HCT116 (cell line): Measurements from ENCODE around the gene ITGAL. TPM values are rescaled to one million over a fixed set of nuclear protein-coding genes. Genes with fewer than 3 reads are reported as not detected.

Source experiments
- ATAC-seq: fragments of 200-7000 bp; cut with Tn5 transposase; 2 replicates; pipeline ENCODE4 v1.9.1; 2020; ENCODE audit warnings: mild to moderate bottlenecking, moderate library complexity
- BruUV-seq: library from RNA; stranded (reverse); fragments of 400-500 nt; replicated peaks from 2 replicates; lab custom pipeline; 2021; lab: Mats Ljungman, UMichigan
- CTCF ChIA-PET: fragments of 300-600 bp; sonication (Branson Sonifier 250); formaldehyde crosslinking; loops from one replicate; lab custom pipeline; 2021; ENCODE audit warnings: antibody characterized with exemption; lab: Charles Lee
- POLR2A ChIA-PET: fragments of 300-600, 350-600 bp; sonication (Branson Sonifier 250); formaldehyde crosslinking; loops from one replicate; lab custom pipeline; 2021; ENCODE audit warnings: antibody characterized with exemption; lab: Charles Lee
- RAD21 ChIA-PET, 2 experiments: fragments of 300-600 bp; sonication (Branson Sonifier 250); formaldehyde crosslinking; loops; one replicate each; lab custom pipeline; 2023; ENCODE audit warnings: low total read pairs in 2 of 2; ENCODE audit not compliant: uncharacterized antibody in 2 of 2, unreplicated experiment in 2 of 2, low non-redundant PET in 1 of 2; lab: Charles Lee
- DNase-seq: peaks from one replicate; pipeline ENCODE4 v3.0.0-alpha.2; 2010; ENCODE audit warnings: low read depth, low spot score
- H2AFZ ChIP-seq: fragments of 200-600 bp; shearing (Covaris generic), sonication (generic); 2 replicates; pipeline ENCODE4 v1.6.1; 2017; ENCODE audit warnings: low read depth, mixed run types, mixed read lengths, antibody characterized with exemption, low read length; ENCODE audit not compliant: poor library complexity, severe bottlenecking
- H3K27ac ChIP-seq: 2 replicates; pipeline ENCODE4 v1.5.1; 2012; ENCODE audit warnings: low read depth, low read length
- H3K27me3 ChIP-seq: fragments of 200-600 bp; sonication (generic); 2 replicates; pipeline ENCODE4 v1.6.1; 2016; ENCODE audit warnings: mixed run types, low read length, mixed read lengths; ENCODE audit not compliant: insufficient read depth
- H3K36me3 ChIP-seq, 2 experiments: fragments of 200-500 bp in 1 of 2; fragments of 200-600 bp in 1 of 2; sonication (Bioruptor generic) in 1 of 2; sonication (generic) in 1 of 2; 2 replicates each; pipeline versions ENCODE4 v1.5.1 to v1.6.1; 2014 to 2016; ENCODE audit warnings: low read length in 2 of 2, inconsistent platforms in 1 of 2, mixed read lengths in 1 of 2, mixed run types in 1 of 2; ENCODE audit not compliant: insufficient read depth in 2 of 2, control insufficient read depth in 1 of 2
- H3K4me1 ChIP-seq, 2 experiments: fragments of 200-600 bp in 1 of 2; sonication (generic) in 1 of 2; 2 replicates each; pipeline versions ENCODE4 v1.5.1 to v1.6.1; 2012 to 2017; ENCODE audit warnings: low read length in 2 of 2, inconsistent platforms in 1 of 2, mild to moderate bottlenecking in 1 of 2, mixed read lengths in 1 of 2, mixed run types in 1 of 2, moderate library complexity in 1 of 2; ENCODE audit not compliant: insufficient read depth in 2 of 2, control insufficient read depth in 1 of 2
- H3K4me2 ChIP-seq: fragments of 200-600 bp; sonication (generic); 2 replicates; pipeline ENCODE4 v1.6.1; 2017; ENCODE audit warnings: mixed run types, low read length, mixed read lengths
- H3K4me3 ChIP-seq, 2 experiments: fragments of 200-600 bp in 1 of 2; sonication (generic) in 1 of 2; replicated peaks in 1 of 2; 2 replicates each; pipeline ENCODE4 v1.5.1; 2011 to 2016; ENCODE audit warnings: low read length in 2 of 2, control low read depth in 1 of 2, low read depth in 1 of 2, mild to moderate bottlenecking in 1 of 2, mixed read lengths in 1 of 2, mixed run types in 1 of 2
- H3K79me2 ChIP-seq: fragments of 200-600 bp; sonication (generic); 2 replicates; pipeline ENCODE4 v1.6.1; 2017; ENCODE audit warnings: mild to moderate bottlenecking, mixed run types, low read length, moderate library complexity, mixed read lengths; ENCODE audit not compliant: insufficient read depth
- H3K9ac ChIP-seq: fragments of 200-600 bp; sonication (generic); 2 replicates; pipeline ENCODE4 v1.6.1; 2016; ENCODE audit warnings: low read length, mixed read lengths
- H3K9me2 ChIP-seq: fragments of 200-600 bp; sonication (generic), shearing (Covaris generic); 2 replicates; pipeline ENCODE4 v1.6.1; 2017; ENCODE audit warnings: mixed run types, mild to moderate bottlenecking, moderate library complexity; ENCODE audit not compliant: insufficient read depth
- H3K9me3 ChIP-seq, 2 experiments: fragments of 200-500 bp in 1 of 2; fragments of 200-600 bp in 1 of 2; sonication (Bioruptor generic) in 1 of 2; sonication (generic) in 1 of 2; 2 replicates each; pipeline ENCODE4 v1.6.1; 2014 to 2017; ENCODE audit warnings: low read length in 2 of 2, mixed read lengths in 2 of 2, inconsistent platforms in 1 of 2, low read depth in 1 of 2, mild to moderate bottlenecking in 1 of 2, mixed run types in 1 of 2, moderate library complexity in 1 of 2; ENCODE audit not compliant: control insufficient read depth in 1 of 2, insufficient read depth in 1 of 2
- H4K20me1 ChIP-seq: fragments of 200-600 bp; sonication (generic), shearing (Covaris generic); 2 replicates; pipeline ENCODE4 v1.6.1; 2017; ENCODE audit warnings: mixed run types, mild to moderate bottlenecking, moderate library complexity; ENCODE audit not compliant: insufficient read depth
- CBX3 ChIP-seq: IDR thresholded peaks from 2 replicates; pipeline ENCODE4 v1.6.1; 2012; ENCODE audit warnings: low read depth
- CEBPB ChIP-seq: IDR thresholded peaks from 2 replicates; pipeline ENCODE4 v1.6.1; 2012; ENCODE audit warnings: low read depth
- EGR1 ChIP-seq: IDR thresholded peaks from 2 replicates; pipeline ENCODE4 v1.6.1; 2012; ENCODE audit warnings: low read depth
- ELF1 ChIP-seq: IDR thresholded peaks from 2 replicates; pipeline ENCODE4 v1.6.1; 2012; ENCODE audit warnings: low read depth, borderline replicate concordance
- EZH2 ChIP-seq: fragments of 200-600 bp; sonication (generic); IDR thresholded peaks from 2 replicates; pipeline ENCODE4 v1.6.1; 2017; ENCODE audit warnings: antibody characterized with exemption, mixed run types
- FOSL1 ChIP-seq: IDR thresholded peaks from 2 replicates; pipeline ENCODE4 v1.6.1; 2012; ENCODE audit warnings: low read depth
- JUND ChIP-seq: IDR thresholded peaks from 2 replicates; pipeline ENCODE4 v1.6.1; 2012
- POLR2AphosphoS5 ChIP-seq: IDR thresholded peaks from 2 replicates; pipeline ENCODE4 v1.6.1; 2011; ENCODE audit warnings: mild to moderate bottlenecking, low read depth, low read length, moderate library complexity
- RAD21 ChIP-seq: IDR thresholded peaks from 2 replicates; pipeline ENCODE4 v1.6.1; 2012; ENCODE audit warnings: low read depth, mild to moderate bottlenecking
- SIN3A ChIP-seq: IDR thresholded peaks from 2 replicates; pipeline ENCODE4 v1.6.1; 2012; ENCODE audit warnings: low read depth
- SRF ChIP-seq: IDR thresholded peaks from 2 replicates; pipeline ENCODE4 v1.6.1; 2012; ENCODE audit warnings: low read depth
- YY1 ChIP-seq: IDR thresholded peaks from 2 replicates; pipeline ENCODE4 v1.6.1; 2011; ENCODE audit warnings: low read length, low read depth, moderate library complexity, mild to moderate bottlenecking; ENCODE audit not compliant: insufficient replicate concordance; ENCODE audit errors: extremely low read depth
- ZFX ChIP-seq: fragments of 450-650 bp; IDR thresholded peaks from 2 replicates; pipeline ENCODE4 v1.6.1; 2017
- ZNF274 ChIP-seq: fragments of 200-500 bp; sonication (Bioruptor generic); IDR thresholded peaks from 2 replicates; pipeline ENCODE4 v1.6.1; 2014; ENCODE audit warnings: mild to moderate bottlenecking, low read depth, low read length, inconsistent platforms
- intact Hi-C: fragments of 100-400 bp; cut with micrococcal nuclease; formaldehyde crosslinking; loops from 2 replicates; pipeline ENCODE4 v1.10.0; 2022
- total RNA-seq: library from RNA; stranded (reverse); gene quantifications from one replicate; pipeline ENCODE4 v1.2.1, GENCODE V29; 2021; ENCODE audit not compliant: unreplicated experiment
- TF ChIP-seq, protein P1 (sequence below): IDR thresholded peaks from 2 replicates; pipeline ENCODE4 v1.6.1; 2012; ENCODE audit warnings: low read depth
- TF ChIP-seq, protein P2 (sequence below), 3 experiments: fragments of 200-600 bp in 1 of 3; sonication (generic) in 1 of 3; IDR thresholded peaks in 2 of 3; conservative IDR thresholded peaks in 1 of 3; 2 replicates each; pipeline ENCODE4 v1.5.1; 2012 to 2017; ENCODE audit warnings: low read depth in 2 of 3, low read length in 2 of 3, antibody characterized with exemption in 1 of 3, borderline replicate concordance in 1 of 3, control low read depth in 1 of 3, mild to moderate bottlenecking in 1 of 3, mixed read lengths in 1 of 3, mixed run types in 1 of 3, moderate library complexity in 1 of 3; ENCODE audit not compliant: insufficient read depth in 1 of 3
- TF ChIP-seq, protein P3 (sequence below): IDR thresholded peaks from 2 replicates; pipeline ENCODE4 v1.6.1; 2011; ENCODE audit warnings: mild to moderate bottlenecking, low read length, moderate library complexity; ENCODE audit not compliant: insufficient replicate concordance; ENCODE audit errors: extremely low read depth
- TF ChIP-seq, protein P4 (sequence below): IDR thresholded peaks from 2 replicates; pipeline ENCODE4 v1.6.1; 2012
- TF ChIP-seq, protein P5 (sequence below): IDR thresholded peaks from 2 replicates; pipeline ENCODE4 v1.6.1; 2012

ITGAL gene
- total RNA-seq, 1 experiment from 2014 or later = 1.4 TPM

DNA sequence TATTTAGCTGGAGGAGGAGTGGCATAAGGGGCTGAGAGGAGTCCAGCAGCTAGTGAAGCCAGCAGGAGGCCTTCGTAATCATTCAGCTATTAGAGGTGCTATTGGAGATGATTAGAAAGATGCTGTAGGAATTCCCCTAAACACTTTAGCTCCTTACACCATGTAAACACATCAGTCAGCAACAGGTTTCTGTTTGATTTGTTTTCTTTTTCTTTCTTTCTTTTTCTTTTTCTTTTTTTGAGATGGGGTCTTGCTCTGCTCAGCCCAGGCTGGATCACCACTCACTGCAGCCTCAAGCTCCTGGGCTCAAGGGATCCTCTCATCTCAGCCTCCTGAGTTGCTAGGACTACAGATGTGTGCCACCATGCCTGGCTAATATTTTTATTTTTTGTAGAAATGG lies 16.2 kb upstream of the ITGAL start:
- POLR2A ChIA-PET = no interaction called here
- H3K4me2 ChIP-seq = no peak overlapping the region
- TF ChIP-seq, protein P1, sequence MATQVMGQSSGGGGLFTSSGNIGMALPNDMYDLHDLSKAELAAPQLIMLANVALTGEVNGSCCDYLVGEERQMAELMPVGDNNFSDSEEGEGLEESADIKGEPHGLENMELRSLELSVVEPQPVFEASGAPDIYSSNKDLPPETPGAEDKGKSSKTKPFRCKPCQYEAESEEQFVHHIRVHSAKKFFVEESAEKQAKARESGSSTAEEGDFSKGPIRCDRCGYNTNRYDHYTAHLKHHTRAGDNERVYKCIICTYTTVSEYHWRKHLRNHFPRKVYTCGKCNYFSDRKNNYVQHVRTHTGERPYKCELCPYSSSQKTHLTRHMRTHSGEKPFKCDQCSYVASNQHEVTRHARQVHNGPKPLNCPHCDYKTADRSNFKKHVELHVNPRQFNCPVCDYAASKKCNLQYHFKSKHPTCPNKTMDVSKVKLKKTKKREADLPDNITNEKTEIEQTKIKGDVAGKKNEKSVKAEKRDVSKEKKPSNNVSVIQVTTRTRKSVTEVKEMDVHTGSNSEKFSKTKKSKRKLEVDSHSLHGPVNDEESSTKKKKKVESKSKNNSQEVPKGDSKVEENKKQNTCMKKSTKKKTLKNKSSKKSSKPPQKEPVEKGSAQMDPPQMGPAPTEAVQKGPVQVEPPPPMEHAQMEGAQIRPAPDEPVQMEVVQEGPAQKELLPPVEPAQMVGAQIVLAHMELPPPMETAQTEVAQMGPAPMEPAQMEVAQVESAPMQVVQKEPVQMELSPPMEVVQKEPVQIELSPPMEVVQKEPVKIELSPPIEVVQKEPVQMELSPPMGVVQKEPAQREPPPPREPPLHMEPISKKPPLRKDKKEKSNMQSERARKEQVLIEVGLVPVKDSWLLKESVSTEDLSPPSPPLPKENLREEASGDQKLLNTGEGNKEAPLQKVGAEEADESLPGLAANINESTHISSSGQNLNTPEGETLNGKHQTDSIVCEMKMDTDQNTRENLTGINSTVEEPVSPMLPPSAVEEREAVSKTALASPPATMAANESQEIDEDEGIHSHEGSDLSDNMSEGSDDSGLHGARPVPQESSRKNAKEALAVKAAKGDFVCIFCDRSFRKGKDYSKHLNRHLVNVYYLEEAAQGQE = no peak
- TF ChIP-seq YY1 = no peak
- no peak for TF ChIP-seq ZNF274
- TF ChIP-seq, protein P2, sequence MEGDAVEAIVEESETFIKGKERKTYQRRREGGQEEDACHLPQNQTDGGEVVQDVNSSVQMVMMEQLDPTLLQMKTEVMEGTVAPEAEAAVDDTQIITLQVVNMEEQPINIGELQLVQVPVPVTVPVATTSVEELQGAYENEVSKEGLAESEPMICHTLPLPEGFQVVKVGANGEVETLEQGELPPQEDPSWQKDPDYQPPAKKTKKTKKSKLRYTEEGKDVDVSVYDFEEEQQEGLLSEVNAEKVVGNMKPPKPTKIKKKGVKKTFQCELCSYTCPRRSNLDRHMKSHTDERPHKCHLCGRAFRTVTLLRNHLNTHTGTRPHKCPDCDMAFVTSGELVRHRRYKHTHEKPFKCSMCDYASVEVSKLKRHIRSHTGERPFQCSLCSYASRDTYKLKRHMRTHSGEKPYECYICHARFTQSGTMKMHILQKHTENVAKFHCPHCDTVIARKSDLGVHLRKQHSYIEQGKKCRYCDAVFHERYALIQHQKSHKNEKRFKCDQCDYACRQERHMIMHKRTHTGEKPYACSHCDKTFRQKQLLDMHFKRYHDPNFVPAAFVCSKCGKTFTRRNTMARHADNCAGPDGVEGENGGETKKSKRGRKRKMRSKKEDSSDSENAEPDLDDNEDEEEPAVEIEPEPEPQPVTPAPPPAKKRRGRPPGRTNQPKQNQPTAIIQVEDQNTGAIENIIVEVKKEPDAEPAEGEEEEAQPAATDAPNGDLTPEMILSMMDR (IDR thresholded peaks at IDR 0.05 in 2 of 3, conservative IDR thresholded peaks at IDR 0.05 in 1 of 3; ENCODE audit: borderline replicate concordance in 1 of 3, insufficient read depth in 1 of 3, low read depth in 2 of 3, low read length in 2 of 3) = no peak
- TF ChIP-seq CBX3 = no peak
- no peak for TF ChIP-seq CEBPB
- TF ChIP-seq EGR1 = no peak
- no peak for TF ChIP-seq ELF1
- TF ChIP-seq JUND = no peak
- TF ChIP-seq FOSL1 = no peak
- TF ChIP-seq SIN3A = no peak
- TF ChIP-seq, protein P3, sequence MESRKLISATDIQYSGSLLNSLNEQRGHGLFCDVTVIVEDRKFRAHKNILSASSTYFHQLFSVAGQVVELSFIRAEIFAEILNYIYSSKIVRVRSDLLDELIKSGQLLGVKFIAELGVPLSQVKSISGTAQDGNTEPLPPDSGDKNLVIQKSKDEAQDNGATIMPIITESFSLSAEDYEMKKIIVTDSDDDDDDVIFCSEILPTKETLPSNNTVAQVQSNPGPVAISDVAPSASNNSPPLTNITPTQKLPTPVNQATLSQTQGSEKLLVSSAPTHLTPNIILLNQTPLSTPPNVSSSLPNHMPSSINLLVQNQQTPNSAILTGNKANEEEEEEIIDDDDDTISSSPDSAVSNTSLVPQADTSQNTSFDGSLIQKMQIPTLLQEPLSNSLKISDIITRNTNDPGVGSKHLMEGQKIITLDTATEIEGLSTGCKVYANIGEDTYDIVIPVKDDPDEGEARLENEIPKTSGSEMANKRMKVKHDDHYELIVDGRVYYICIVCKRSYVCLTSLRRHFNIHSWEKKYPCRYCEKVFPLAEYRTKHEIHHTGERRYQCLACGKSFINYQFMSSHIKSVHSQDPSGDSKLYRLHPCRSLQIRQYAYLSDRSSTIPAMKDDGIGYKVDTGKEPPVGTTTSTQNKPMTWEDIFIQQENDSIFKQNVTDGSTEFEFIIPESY = no peak
- TF ChIP-seq RAD21 = no peak
- TF ChIP-seq, protein P4, sequence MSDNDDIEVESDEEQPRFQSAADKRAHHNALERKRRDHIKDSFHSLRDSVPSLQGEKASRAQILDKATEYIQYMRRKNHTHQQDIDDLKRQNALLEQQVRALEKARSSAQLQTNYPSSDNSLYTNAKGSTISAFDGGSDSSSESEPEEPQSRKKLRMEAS = no peak
- no peak for TF ChIP-seq SRF
- TF ChIP-seq, protein P5, sequence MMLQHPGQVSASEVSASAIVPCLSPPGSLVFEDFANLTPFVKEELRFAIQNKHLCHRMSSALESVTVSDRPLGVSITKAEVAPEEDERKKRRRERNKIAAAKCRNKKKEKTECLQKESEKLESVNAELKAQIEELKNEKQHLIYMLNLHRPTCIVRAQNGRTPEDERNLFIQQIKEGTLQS = no peak
- TF ChIP-seq POLR2AphosphoS5 = no peak
- TF ChIP-seq ZFX = no peak
- no peak for TF ChIP-seq EZH2
- TF ChIP-seq, all 23 proteins: peak for 0
- H3K79me2 ChIP-seq = no peaks in the 10 kb centered on the region
- RAD21 ChIA-PET = no interaction called here
- no peak for DNase-seq
- no peaks in the 10 kb centered on the region for H3K4me1 ChIP-seq
- no peak overlapping the region for H3K27ac ChIP-seq
- H3K9me3 ChIP-seq = no peaks in the 10 kb centered on the region
- H2AFZ ChIP-seq = no peak overlapping the region
- no peaks in the 10 kb centered on the region for H4K20me1 ChIP-seq
- no peaks in the 10 kb centered on the region for H3K27me3 ChIP-seq
- ATAC-seq = no peak
- no peak overlapping the region for H3K9ac ChIP-seq
- no TSS peak for BruUV-seq
- CTCF ChIA-PET = no interaction called here
- no peaks in the 10 kb centered on the region for H3K36me3 ChIP-seq
- intact Hi-C loops = no loop called here
- no peaks in the 10 kb centered on the region for H3K9me2 ChIP-seq
- no peak overlapping the region for H3K4me3 ChIP-seq
